SJCRH30 (cell line): ENCODE results near the gene SYNCRIP. TPM values are rescaled to one million over a fixed set of nuclear protein-coding genes. Genes with fewer than 3 reads are reported as not detected.

Experiments used
- total RNA-seq: library from RNA; depleted of rRNA; stranded (reverse); fragments of >200 nt; shearing (Covaris generic); gene quantifications from 2 replicates; pipeline ENCODE4 v1.2.3, GENCODE V29; 2014; rRNA removed

The SYNCRIP gene
- total RNA-seq, 1 experiment from 2014 or later: 151 TPM

Other genes with a start within 250 kb of the SYNCRIP start
- 0.18 and 0.20 TPM in 2 replicates for gene NT5E, start 192.8 kb downstream of the SYNCRIP start, total RNA-seq
- 85.3 and 85.7 TPM in 2 replicates for gene SNX14, start 49.0 kb downstream of the SYNCRIP start, total RNA-seq